ENCODE data around the gene PPP2R1B.

The PPP2R1B gene

GRCh38 chr11:111745719-111746504 is 20.3 kb downstream of the PPP2R1B start:
- no peak for DNase-seq

- DNase-seq: no peak
These were observed 22.5 kb downstream of the PPP2R1B start for GRCh38 chr11:111743700-111744099.

- DNase-seq: no peak
These were observed 24.4 kb downstream of the PPP2R1B start for GRCh38 chr11:111741751-111742150.

GRCh38 chr11:111739299-111739698 is 26.9 kb downstream of the PPP2R1B start:
- DNase-seq: no peak

- no peak for DNase-seq
These were observed 28.6 kb downstream of the PPP2R1B start for GRCh38 chr11:111737444-111738210.

GRCh38 chr11:111736621-111737443 is 29.4 kb downstream of the PPP2R1B start:
- no peak for DNase-seq

GRCh38 chr11:111736181-111736590 is 30.0 kb downstream of the PPP2R1B start:
- DNase-seq: no peak

- no peak for DNase-seq
These were observed 30.7 kb downstream of the PPP2R1B start for GRCh38 chr11:111735262-111736116.

GRCh38 chr11:111734954-111735261 is 31.3 kb downstream of the PPP2R1B start:
- DNase-seq: no peak

- DNase-seq: no peak
These were observed 31.9 kb downstream of the PPP2R1B start for GRCh38 chr11:111734101-111734953.

GRCh38 chr11:111733611-111734088 is 32.5 kb downstream of the PPP2R1B start:
- no peak for DNase-seq

- no peak for DNase-seq
These were observed 33.2 kb downstream of the PPP2R1B start for GRCh38 chr11:111733016-111733415.

- no peak for DNase-seq
These were observed 34.4 kb downstream of the PPP2R1B start for GRCh38 chr11:111731821-111732220.

- DNase-seq: no peak
These were observed 35.2 kb downstream of the PPP2R1B start for GRCh38 chr11:111730871-111731591.

- no peak for DNase-seq
These were observed 36.3 kb downstream of the PPP2R1B start for GRCh38 chr11:111729831-111730311.

GRCh38 chr11:111729071-111729830 is 36.9 kb downstream of the PPP2R1B start:
- no peak for DNase-seq

GRCh38 chr11:111727431-111727830 is 38.8 kb downstream of the PPP2R1B start:
- no peak for DNase-seq

- no peak for DNase-seq
These were observed 39.9 kb downstream of the PPP2R1B start for GRCh38 chr11:111726301-111726713.

- no peak for DNase-seq
These were observed 40.6 kb downstream of the PPP2R1B start for GRCh38 chr11:111725621-111726020.

All from KG1 (cell line).